Measurements from ENCODE around the gene PPP3R1.

DNA sequence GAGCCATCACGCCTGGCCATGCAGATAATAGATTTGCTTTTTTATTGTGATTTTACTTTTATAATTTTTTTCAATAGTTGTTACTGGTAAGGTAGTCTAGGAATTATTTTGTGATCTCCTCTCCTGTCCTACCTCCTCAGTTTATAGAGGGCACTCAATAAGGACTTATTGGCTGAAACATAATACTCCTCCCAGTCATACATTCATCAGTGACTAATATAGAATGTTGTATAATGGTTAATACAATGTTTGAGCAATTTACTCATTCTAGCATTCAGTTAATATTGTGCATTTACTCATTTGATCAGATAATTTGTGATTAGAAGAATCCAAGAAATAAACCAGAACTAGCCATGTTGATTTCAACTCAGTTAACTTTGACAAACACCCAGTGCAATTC is 25.8 kb upstream of the PPP3R1 start:
- TF ChIP-seq POLR2AphosphoS5 (IDR thresholded peaks at IDR 0.05) (no peak), CTCF (IDR thresholded peaks at IDR 0.05) (no peak)
